ENCODE data around the gene TUBGCP6.
A peak's percentile ranks its signal among the peaks of the same experiment; 100 is the strongest.

The TUBGCP6 gene

GRCh38 chr22:50246242-50247175, 1.7 kb upstream of the TUBGCP6 start:
- no peak overlapping the region for H3K4me3 ChIP-seq
- in situ Hi-C loops (cut with MboI; ENCODE audit: low sequenced_read_pairs) = no loop called here
- H3K27me3 ChIP-seq (ENCODE audit: low read depth) = no peaks in the 10 kb centered on the region
- H3K4me1 ChIP-seq = peaks cover 6% of the 10 kb centered on the region
- no peaks in the 10 kb centered on the region for H3K9me3 ChIP-seq
- DNase-seq (ENCODE audit: low spot score in 2 of 2) = peak in 1 of 2 experiments; percentile 12
- peaks cover 45% of the 10 kb centered on the region for H3K36me3 ChIP-seq (replicated peaks)

GRCh38 chr22:50245214-50246072, 620 bp upstream of the TUBGCP6 start:
- DNase-seq (ENCODE audit: low spot score in 2 of 2) = no peak
- peaks cover 8% of the 10 kb centered on the region for H3K4me1 ChIP-seq

GRCh38 chr22:50243685-50244419, 971 bp downstream of the TUBGCP6 start:
- Histone ChIP-seq H3K27me3 (ENCODE audit: low read depth) (no peaks in the 10 kb centered on the region), H3K9me3 (no peaks in the 10 kb centered on the region), H3K36me3 (replicated peaks) (peaks cover 43% of the 10 kb centered on the region), H3K4me1 (peaks cover 3% of the 10 kb centered on the region; the same call in 1 of the 2 replicates), H3K4me3 (peak overlapping the region; percentile 100)
- no peak for DNase-seq (ENCODE audit: low spot score in 2 of 2)
- in situ Hi-C loops (cut with MboI; ENCODE audit: low sequenced_read_pairs) = no loop called here

More at GRCh38 chr22:50245214-50246072, 620 bp upstream of the TUBGCP6 start:
- peak overlapping the region; percentile 100 for H3K4me3 ChIP-seq
- H3K36me3 ChIP-seq (replicated peaks) = peaks cover 45% of the 10 kb centered on the region
- H3K27me3 ChIP-seq (ENCODE audit: low read depth) = no peaks in the 10 kb centered on the region
- H3K9me3 ChIP-seq = no peaks in the 10 kb centered on the region
- in situ Hi-C loops (cut with MboI; ENCODE audit: low sequenced_read_pairs) = no loop called here

- Histone ChIP-seq H3K27me3 (ENCODE audit: low read depth) (no peaks in the 10 kb centered on the region), H3K4me3 (peak overlapping the region; percentile 100), H3K4me1 (peaks cover 3% of the 10 kb centered on the region; the same call in 1 of the 2 replicates), H3K9me3 (no peaks in the 10 kb centered on the region), H3K36me3 (replicated peaks) (peaks cover 31% of the 10 kb centered on the region)
- peak in 1 of 2 experiments; percentile 11 for DNase-seq (ENCODE audit: low spot score in 2 of 2)
- in situ Hi-C loops (cut with MboI; ENCODE audit: low sequenced_read_pairs) = no loop called here
Measured at GRCh38 chr22:50242406-50242949, 2.3 kb downstream of the TUBGCP6 start.

GRCh38 chr22:50238755-50239154, 6.1 kb downstream of the TUBGCP6 start:
- Histone ChIP-seq H3K36me3 (replicated peaks) (0 out of 2 replicates have a peak, but pooled peaks cover 5% of the 10 kb centered on the region), H3K4me1 (peaks cover 3% of the 10 kb centered on the region; the same call in 1 of the 2 replicates), H3K9me3 (no peaks in the 10 kb centered on the region), H3K4me3 (no peak overlapping the region), H3K27me3 (ENCODE audit: low read depth) (no peaks in the 10 kb centered on the region)
- DNase-seq (ENCODE audit: low spot score in 2 of 2) = no peak
- in situ Hi-C loops (cut with MboI; ENCODE audit: low sequenced_read_pairs) = no loop called here

GRCh38 chr22:50236731-50237409, 8.0 kb downstream of the TUBGCP6 start:
- no peak overlapping the region for H3K4me3 ChIP-seq

GRCh38 chr22:50233223-50233622, 11.6 kb downstream of the TUBGCP6 start:
- no peak for DNase-seq (ENCODE audit: low spot score in 2 of 2)
- H3K9me3 ChIP-seq = no peaks in the 10 kb centered on the region
- H3K4me3 ChIP-seq = no peak overlapping the region
- 0 out of 2 replicates have a peak, but pooled peaks cover 6% of the 10 kb centered on the region for H3K36me3 ChIP-seq (replicated peaks)
- H3K4me1 ChIP-seq = no peaks in the 10 kb centered on the region
- no peaks in the 10 kb centered on the region for H3K27me3 ChIP-seq (ENCODE audit: low read depth)
- in situ Hi-C loops (cut with MboI; ENCODE audit: low sequenced_read_pairs) = no loop called here

More at GRCh38 chr22:50236731-50237409, 8.0 kb downstream of the TUBGCP6 start:
- in situ Hi-C loops (cut with MboI; ENCODE audit: low sequenced_read_pairs) = no loop called here
- Histone ChIP-seq H3K27me3 (ENCODE audit: low read depth) (no peaks in the 10 kb centered on the region), H3K4me1 (peaks cover 3% of the 10 kb centered on the region; the same call in 1 of the 2 replicates), H3K36me3 (replicated peaks) (0 out of 2 replicates have a peak, but pooled peaks cover 5% of the 10 kb centered on the region), H3K9me3 (no peaks in the 10 kb centered on the region)
- no peak for DNase-seq (ENCODE audit: low spot score in 2 of 2)

- in situ Hi-C loops (cut with MboI; ENCODE audit: low sequenced_read_pairs) = no loop called here
- no peak overlapping the region for H3K4me3 ChIP-seq
- H3K27me3 ChIP-seq (ENCODE audit: low read depth) = no peaks in the 10 kb centered on the region
- H3K9me3 ChIP-seq = no peaks in the 10 kb centered on the region
- no peak for DNase-seq (ENCODE audit: low spot score in 2 of 2)
- H3K36me3 ChIP-seq (replicated peaks) = 0 out of 2 replicates have a peak, but pooled peaks cover 6% of the 10 kb centered on the region
- H3K4me1 ChIP-seq = no peaks in the 10 kb centered on the region
Measured at GRCh38 chr22:50232481-50233151, 12.2 kb downstream of the TUBGCP6 start.

GRCh38 chr22:50229370-50229769, 15.5 kb downstream of the TUBGCP6 start:
- Histone ChIP-seq H3K4me1 (no peaks in the 10 kb centered on the region), H3K9me3 (no peaks in the 10 kb centered on the region), H3K27me3 (ENCODE audit: low read depth) (no peaks in the 10 kb centered on the region), H3K36me3 (replicated peaks) (peaks cover 15% of the 10 kb centered on the region), H3K4me3 (no peak overlapping the region)
- DNase-seq (ENCODE audit: low spot score in 2 of 2) = no peak
- in situ Hi-C loops (cut with MboI; ENCODE audit: low sequenced_read_pairs) = no loop called here

- H3K9me3 ChIP-seq = no peaks in the 10 kb centered on the region
- no peak for DNase-seq (ENCODE audit: low spot score in 2 of 2)
- in situ Hi-C loops (cut with MboI; ENCODE audit: low sequenced_read_pairs) = no loop called here
- no peak overlapping the region for H3K4me3 ChIP-seq
- H3K4me1 ChIP-seq = no peaks in the 10 kb centered on the region
- peaks cover 21% of the 10 kb centered on the region for H3K36me3 ChIP-seq (replicated peaks)
- no peaks in the 10 kb centered on the region for H3K27me3 ChIP-seq (ENCODE audit: low read depth)
Measured at GRCh38 chr22:50228366-50228765, 16.5 kb downstream of the TUBGCP6 start.

- in situ Hi-C loops (cut with MboI; ENCODE audit: low sequenced_read_pairs) = no loop called here
- DNase-seq (ENCODE audit: low spot score in 2 of 2) = no peak
- H3K4me1 ChIP-seq = no peaks in the 10 kb centered on the region
- no peaks in the 10 kb centered on the region for H3K9me3 ChIP-seq
- no peak overlapping the region for H3K4me3 ChIP-seq
- H3K27me3 ChIP-seq (ENCODE audit: low read depth) = no peaks in the 10 kb centered on the region
- H3K36me3 ChIP-seq (replicated peaks) = peaks cover 28% of the 10 kb centered on the region
Measured at GRCh38 chr22:50227579-50228215, 17.1 kb downstream of the TUBGCP6 start.

GRCh38 chr22:50226875-50227165, 18.0 kb downstream of the TUBGCP6 start:
- Histone ChIP-seq H3K27me3 (ENCODE audit: low read depth) (no peaks in the 10 kb centered on the region), H3K36me3 (replicated peaks) (peaks cover 36% of the 10 kb centered on the region), H3K4me1 (no peaks in the 10 kb centered on the region), H3K4me3 (no peak overlapping the region), H3K9me3 (no peaks in the 10 kb centered on the region)
- in situ Hi-C loops (cut with MboI; ENCODE audit: low sequenced_read_pairs) = no loop called here
- no peak for DNase-seq (ENCODE audit: low spot score in 2 of 2)
